Mesendoderm (in vitro differentiated cells): Measurements from ENCODE around the gene SSRP1.
A peak's percentile ranks its signal among the peaks of the same experiment; 100 is the strongest.

Source experiments
- DNase-seq: peaks from one replicate; pipeline ENCODE4 v3.0.0; 2013
- H2AK5ac ChIP-seq: 2 replicates; pipeline ENCODE4 v1.6.1; 2013; ENCODE audit warnings: low read length, inconsistent platforms
- H2BK120ac ChIP-seq: 2 replicates; pipeline ENCODE4 v1.6.1; 2013; ENCODE audit warnings: low read depth, mild to moderate bottlenecking, low read length, moderate library complexity, mixed read lengths
- H2BK15ac ChIP-seq: replicated peaks from 2 replicates; pipeline ENCODE4 v1.6.1; 2013; ENCODE audit warnings: low read depth, mild to moderate bottlenecking, moderate library complexity
- H2BK5ac ChIP-seq: 2 replicates; pipeline ENCODE4 v1.6.1; 2013; ENCODE audit warnings: low read length, inconsistent platforms
- H3K18ac ChIP-seq: 2 replicates; pipeline ENCODE4 v1.6.1; 2013; ENCODE audit warnings: mild to moderate bottlenecking, low read length, mixed read lengths
- H3K23ac ChIP-seq: one replicate; pipeline ENCODE4 v1.6.1; 2013; ENCODE audit warnings: low read length
- H3K27ac ChIP-seq: 2 replicates; pipeline ENCODE4 v1.5.1; 2013; ENCODE audit warnings: low read depth, mild to moderate bottlenecking, inconsistent platforms, low read length, moderate library complexity
- H3K27me3 ChIP-seq: 2 replicates; pipeline ENCODE4 v1.6.1; 2013; ENCODE audit warnings: low read length, control low read depth, mild to moderate bottlenecking, inconsistent platforms; ENCODE audit not compliant: insufficient read depth, poor library complexity
- H3K36me3 ChIP-seq: 2 replicates; pipeline ENCODE4 v1.6.1; 2013; ENCODE audit warnings: low read length, inconsistent platforms; ENCODE audit not compliant: control insufficient read depth, insufficient read depth
- H3K4ac ChIP-seq: one replicate; pipeline ENCODE4 v1.6.1; 2013; ENCODE audit warnings: low read depth, mild to moderate bottlenecking, low read length, moderate library complexity
- H3K4me1 ChIP-seq: 2 replicates; pipeline ENCODE4 v1.6.1; 2013; ENCODE audit warnings: low read depth, low read length, inconsistent platforms; ENCODE audit not compliant: control insufficient read depth
- H3K4me2 ChIP-seq: 2 replicates; pipeline ENCODE4 v1.6.1; 2013; ENCODE audit warnings: low read length
- H3K4me3 ChIP-seq: 2 replicates; pipeline ENCODE4 v1.5.1; 2013; ENCODE audit warnings: mild to moderate bottlenecking, low read length
- H3K56ac ChIP-seq: one replicate; pipeline ENCODE4 v1.6.1; 2013; ENCODE audit warnings: low read length
- H3K79me1 ChIP-seq: 2 replicates; pipeline ENCODE4 v1.6.1; 2013; ENCODE audit warnings: low read length, inconsistent platforms
- H3K79me2 ChIP-seq: 2 replicates; pipeline ENCODE4 v1.6.1; 2013; ENCODE audit warnings: mild to moderate bottlenecking, low read length; ENCODE audit not compliant: control insufficient read depth, insufficient read depth
- H3K9ac ChIP-seq: 2 replicates; pipeline ENCODE4 v1.6.1; 2013; ENCODE audit warnings: low read length, inconsistent platforms
- H4K5ac ChIP-seq: one replicate; pipeline ENCODE4 v1.6.1; 2013; ENCODE audit warnings: low read length
- H4K8ac ChIP-seq: one replicate; pipeline ENCODE4 v1.6.1; 2013; ENCODE audit warnings: low read depth, mild to moderate bottlenecking, control low read depth, low read length, moderate library complexity
- WGBS: extraction: QIAGEN DNeasy Blood & Tissue Kit; methylation state at CpG from one replicate; pipeline ENCODE4 v1.1.7; 2013; ENCODE audit warnings: low lambda C conversion rate, missing lambda C conversion rate; ENCODE audit not compliant: insufficient coverage; ENCODE audit errors: extremely low coverage; 5-methylcytosine and 5-hydroxymethylcytosine counted together

Gene SSRP1

DNA sequence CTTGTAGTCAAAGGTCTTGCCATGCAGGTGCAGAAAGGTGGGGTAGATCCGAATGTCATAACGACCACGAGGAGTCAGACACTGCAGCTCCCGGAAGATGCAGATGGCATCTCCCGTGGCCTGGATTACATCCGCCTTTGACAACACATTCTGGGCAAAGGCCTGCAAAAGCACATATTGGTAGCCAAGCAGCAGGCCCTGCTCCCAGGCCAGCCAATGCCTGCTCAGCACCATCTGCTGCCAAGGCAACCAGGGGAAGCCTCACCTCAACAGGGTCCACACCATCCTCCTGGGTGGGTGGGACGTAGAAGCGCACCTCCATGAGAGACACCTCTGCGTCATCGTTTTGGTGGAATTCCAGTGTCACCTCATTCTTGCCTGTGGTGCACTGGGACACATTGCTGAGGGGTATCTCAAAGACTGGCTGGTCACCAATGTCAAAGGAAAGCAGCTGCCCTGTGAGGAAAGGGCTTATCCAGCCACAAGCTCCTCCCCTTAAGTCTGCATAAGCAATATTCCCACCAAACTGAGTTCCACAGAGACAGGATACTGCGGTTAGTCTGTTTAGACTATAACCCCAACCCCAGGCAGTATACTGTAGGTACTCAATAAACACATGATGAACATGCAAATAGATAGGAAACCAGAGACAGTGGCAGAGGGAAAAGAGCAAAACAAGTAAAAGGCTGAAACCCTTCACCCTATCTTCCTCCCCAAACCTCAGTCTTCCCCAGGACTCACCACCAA is 2.8 kb downstream of the SSRP1 start:
- no peak overlapping the region for H3K9ac ChIP-seq
- H3K27me3 ChIP-seq = no peaks in the 10 kb centered on the region
- H3K4ac ChIP-seq = no peak overlapping the region
- no peak overlapping the region for H2BK120ac ChIP-seq
- WGBS = no CpG with 5 or more reads among the region's 11 CpGs
- peaks cover 29% of the 10 kb centered on the region for H3K79me2 ChIP-seq
- peaks cover 25% of the 10 kb centered on the region for H3K36me3 ChIP-seq
- peaks cover 28% of the 10 kb centered on the region for H3K79me1 ChIP-seq
- no peak overlapping the region for H3K4me3 ChIP-seq
- no peak overlapping the region for H2BK5ac ChIP-seq
- H3K4me1 ChIP-seq = peaks cover 7% of the 10 kb centered on the region
- DNase-seq = no peak
- no peak overlapping the region for H3K18ac ChIP-seq
- no peak overlapping the region for H4K8ac ChIP-seq
- no peak overlapping the region for H2AK5ac ChIP-seq
- no peak overlapping the region for H4K5ac ChIP-seq
- H3K4me2 ChIP-seq = no peak overlapping the region
- no peak overlapping the region for H2BK15ac ChIP-seq
- no peak overlapping the region for H3K27ac ChIP-seq
- H3K56ac ChIP-seq = no peak overlapping the region
- no peak overlapping the region for H3K23ac ChIP-seq

- no peak for DNase-seq
- H3K4me3 ChIP-seq = no peak overlapping the region
- peaks cover 33% of the 10 kb centered on the region for H3K36me3 ChIP-seq
- H2AK5ac ChIP-seq = no peak overlapping the region
- no peak overlapping the region for H3K9ac ChIP-seq
- no peak overlapping the region for H2BK15ac ChIP-seq
- H4K8ac ChIP-seq = no peak overlapping the region
- no peak overlapping the region for H3K4me2 ChIP-seq
- H3K23ac ChIP-seq = no peak overlapping the region
- peaks cover 7% of the 10 kb centered on the region for H3K4me1 ChIP-seq
- peaks cover 29% of the 10 kb centered on the region for H3K79me2 ChIP-seq
- no peak overlapping the region for H3K4ac ChIP-seq
- no peak overlapping the region for H3K27ac ChIP-seq
- H3K79me1 ChIP-seq = peaks cover 28% of the 10 kb centered on the region
- H3K27me3 ChIP-seq = no peaks in the 10 kb centered on the region
- no peak overlapping the region for H2BK5ac ChIP-seq
- H3K56ac ChIP-seq = no peak overlapping the region
- H4K5ac ChIP-seq = no peak overlapping the region
- no CpG with 5 or more reads among the region's 14 CpGs for WGBS
- no peak overlapping the region for H3K18ac ChIP-seq
- H2BK120ac ChIP-seq = no peak overlapping the region
These were observed 4.0 kb downstream of the SSRP1 start for GRCh38 chr11:57331720-57332119.

DNA sequence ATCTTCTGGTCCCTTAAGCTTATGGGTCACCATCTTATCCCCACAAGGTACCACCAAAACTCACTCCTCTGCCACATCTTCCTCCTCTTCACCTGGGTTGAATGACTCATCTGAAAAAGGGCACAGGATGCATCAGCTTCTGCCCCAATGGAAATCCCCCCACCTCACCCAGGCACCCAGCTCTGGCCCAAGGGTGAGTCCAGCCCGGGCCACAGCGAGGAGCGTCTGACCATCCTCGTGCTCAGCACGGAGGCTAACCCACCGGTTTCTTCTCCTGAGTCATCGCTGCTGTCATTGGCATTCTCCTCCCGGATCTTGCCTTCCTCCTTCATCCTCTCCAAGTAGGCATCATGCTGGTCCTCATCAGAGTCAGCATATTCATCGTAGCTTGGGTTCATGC is 5.7 kb downstream of the SSRP1 start:
- H3K79me2 ChIP-seq = peaks cover 25% of the 10 kb centered on the region
- H4K8ac ChIP-seq = no peak overlapping the region
- H2BK15ac ChIP-seq = no peak overlapping the region
- no peak overlapping the region for H3K4me2 ChIP-seq
- H2BK120ac ChIP-seq = no peak overlapping the region
- peaks cover 36% of the 10 kb centered on the region for H3K36me3 ChIP-seq
- no peak overlapping the region for H3K56ac ChIP-seq
- no peak overlapping the region for H2AK5ac ChIP-seq
- WGBS = no CpG with 5 or more reads among the region's 9 CpGs
- no peak for DNase-seq
- H3K23ac ChIP-seq = no peak overlapping the region
- H3K4me3 ChIP-seq = no peak overlapping the region
- H4K5ac ChIP-seq = no peak overlapping the region
- peaks cover 26% of the 10 kb centered on the region for H3K79me1 ChIP-seq
- H3K9ac ChIP-seq = no peak overlapping the region
- peaks cover 3% of the 10 kb centered on the region for H3K4me1 ChIP-seq
- no peak overlapping the region for H2BK5ac ChIP-seq
- no peaks in the 10 kb centered on the region for H3K27me3 ChIP-seq
- no peak overlapping the region for H3K18ac ChIP-seq
- H3K4ac ChIP-seq = no peak overlapping the region
- H3K27ac ChIP-seq = no peak overlapping the region

- no CpG with 5 or more reads among the region's 5 CpGs for WGBS
- Histone ChIP-seq H4K8ac (no peak overlapping the region), H4K5ac (no peak overlapping the region), H3K4me2 (no peak overlapping the region), H3K79me1 (peaks cover 20% of the 10 kb centered on the region), H2AK5ac (no peak overlapping the region), H3K56ac (no peak overlapping the region), H3K18ac (no peak overlapping the region), H3K27ac (no peak overlapping the region), H3K27me3 (no peaks in the 10 kb centered on the region), H3K4ac (no peak overlapping the region), H3K23ac (no peak overlapping the region), H3K4me3 (no peak overlapping the region), H2BK120ac (no peak overlapping the region), H2BK15ac (no peak overlapping the region), H3K79me2 (peaks cover 16% of the 10 kb centered on the region), H3K4me1 (peaks cover 9% of the 10 kb centered on the region), H3K9ac (no peak overlapping the region), H2BK5ac (no peak overlapping the region), H3K36me3 (peaks cover 31% of the 10 kb centered on the region)
- DNase-seq = no peak
These were observed 8.0 kb downstream of the SSRP1 start for GRCh38 chr11:57327721-57328120.

DNA sequence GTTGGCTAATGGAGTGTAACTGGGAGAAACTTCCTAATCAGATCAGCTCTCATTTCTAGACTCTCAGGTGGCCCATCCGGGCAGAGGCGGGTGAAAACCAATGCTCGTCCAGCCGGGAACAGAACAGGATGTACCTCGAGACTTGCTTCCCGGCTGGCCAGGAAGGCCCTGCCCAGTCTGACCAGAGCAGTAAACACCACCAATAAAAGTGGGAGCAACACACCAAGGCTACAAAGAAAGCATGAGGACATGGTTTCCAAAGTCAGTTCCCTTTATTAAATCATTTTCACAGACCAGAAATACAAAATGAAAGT is 10.0 kb downstream of the SSRP1 start:
- Histone ChIP-seq H2BK5ac (peak overlapping the region; percentile 88), H3K4me3 (peak overlapping the region; percentile 52), H3K27me3 (no peaks in the 10 kb centered on the region), H2BK120ac (no peak overlapping the region), H3K27ac (peak overlapping the region; percentile 97), H3K4ac (peak overlapping the region; percentile 83), H3K9ac (peak overlapping the region; percentile 94), H3K56ac (peak overlapping the region; percentile 97), H2AK5ac (peak overlapping the region; percentile 92), H3K79me2 (peaks cover 32% of the 10 kb centered on the region), H2BK15ac (no peak overlapping the region), H3K18ac (peak overlapping the region; percentile 45), H3K4me1 (peaks cover 13% of the 10 kb centered on the region), H3K4me2 (peak overlapping the region; percentile 83), H3K36me3 (peaks cover 20% of the 10 kb centered on the region), H4K8ac (no peak overlapping the region), H3K23ac (peak overlapping the region; percentile 29), H3K79me1 (peaks cover 19% of the 10 kb centered on the region), H4K5ac (no peak overlapping the region)
- DNase-seq = no peak
- no CpG with 5 or more reads among the region's 6 CpGs for WGBS
